GM23338 (cell line): ENCODE data around the gene GCNT2. TPM values are rescaled to one million over a fixed set of nuclear protein-coding genes. Genes with fewer than 3 reads are reported as not detected.

Experiments used
- ATAC-seq: fragments of 200-7000 bp; cut with Tn5 transposase; 3 replicates; pipeline ENCODE4 v1.9.1; 2020
- DNase-seq: peaks from one replicate; pipeline ENCODE4 v3.0.0-alpha.2; 2015; ENCODE audit warnings: low spot score
- H2AFZ ChIP-seq: fragments of 200-600 bp; sonication (generic); 2 replicates; pipeline ENCODE4 v1.8.0; 2016; ENCODE audit warnings: antibody characterized with exemption, mild to moderate bottlenecking, moderate library complexity
- H3F3A ChIP-seq: fragments of 200-600 bp; sonication (generic); replicated peaks from 2 replicates; pipeline ENCODE4 v1.8.0; 2017; ENCODE audit warnings: antibody characterized with exemption, mixed run types, low read depth
- H3K27ac ChIP-seq: fragments of 200-600 bp; sonication (generic); 2 replicates; pipeline ENCODE4 v1.6.1; 2016; ENCODE audit warnings: low read depth
- H3K27me3 ChIP-seq: fragments of 200-600 bp; sonication (generic); 2 replicates; pipeline ENCODE4 v1.8.0; 2016; ENCODE audit warnings: mild to moderate bottlenecking, mixed run types, moderate library complexity; ENCODE audit not compliant: insufficient read depth
- H3K36me3 ChIP-seq: fragments of 200-600 bp; sonication (generic); 2 replicates; pipeline ENCODE4 v1.8.0; 2016; ENCODE audit warnings: mild to moderate bottlenecking; ENCODE audit not compliant: insufficient read depth
- H3K4me1 ChIP-seq: fragments of 200-600 bp; sonication (generic); 2 replicates; pipeline ENCODE4 v1.8.0; 2016; ENCODE audit warnings: mild to moderate bottlenecking, moderate library complexity; ENCODE audit not compliant: insufficient read depth
- H3K4me2 ChIP-seq: fragments of 200-600 bp; sonication (generic); 2 replicates; pipeline ENCODE4 v1.7.1; 2017; ENCODE audit warnings: mixed run types
- H3K4me3 ChIP-seq: fragments of 200-600 bp; sonication (generic); 2 replicates; pipeline ENCODE4 v1.6.1; 2016; ENCODE audit warnings: mixed run types
- H3K79me2 ChIP-seq: fragments of 200-600 bp; sonication (generic); replicated peaks from 2 replicates; pipeline ENCODE4 v1.8.0; 2017; ENCODE audit warnings: mild to moderate bottlenecking; ENCODE audit not compliant: insufficient read depth
- H3K9me2 ChIP-seq: fragments of 200-600 bp; sonication (generic); 2 replicates; pipeline ENCODE4 v1.8.0; 2017; ENCODE audit not compliant: insufficient read depth
- H4K20me1 ChIP-seq: fragments of 200-600 bp; sonication (generic); replicated peaks from 2 replicates; pipeline ENCODE4 v1.8.0; 2017; ENCODE audit warnings: mild to moderate bottlenecking; ENCODE audit not compliant: insufficient read depth
- H3K27ac Mint-ChIP-seq: 2 replicates; pipeline ENCODE4 v1.8.0; 2020; ENCODE audit warnings: inconsistent platforms, mild to moderate bottlenecking, moderate library complexity, mixed read lengths
- H3K27me3 Mint-ChIP-seq: 3 replicates; pipeline ENCODE4 v1.8.0; 2022; ENCODE audit warnings: low read depth, mild to moderate bottlenecking, moderate library complexity, mixed read lengths, inconsistent platforms; ENCODE audit not compliant: insufficient read depth, poor library complexity
- H3K36me3 Mint-ChIP-seq: 3 replicates; pipeline ENCODE4 v1.8.0; 2021; ENCODE audit warnings: low read depth, mild to moderate bottlenecking, inconsistent platforms, moderate library complexity, mixed read lengths
- H3K4me1 Mint-ChIP-seq: 3 replicates; pipeline ENCODE4 v1.8.0; 2020; ENCODE audit warnings: mild to moderate bottlenecking, inconsistent platforms, mixed read lengths
- H3K4me3 Mint-ChIP-seq: 3 replicates; pipeline ENCODE4 v1.8.0; 2021; ENCODE audit warnings: moderate library complexity, mild to moderate bottlenecking, inconsistent platforms, mixed read lengths
- H3K9me3 Mint-ChIP-seq: 3 replicates; pipeline ENCODE4 v1.8.0; 2020; ENCODE audit warnings: moderate library complexity, mild to moderate bottlenecking, inconsistent platforms, mixed read lengths
- CREB1 ChIP-seq: fragments of 250-450 bp; sonication (Bioruptor Pico); IDR thresholded peaks from 2 replicates; pipeline ENCODE4 v1.5.0; 2020; ENCODE audit warnings: low read depth, mild to moderate bottlenecking, moderate library complexity
- CTCF ChIP-seq, 2 experiments: fragments of 200-600 bp in 1 of 2; sonication (generic) in 1 of 2; conservative IDR thresholded peaks; 2 replicates each; pipeline versions ENCODE4 v1.5.1 to v1.6.1; 2016 to 2017; ENCODE audit warnings: antibody characterized with exemption in 2 of 2, low read depth in 2 of 2, mild to moderate bottlenecking in 2 of 2, moderate library complexity in 1 of 2
- EZH2 ChIP-seq: fragments of 200-600 bp; sonication (generic); IDR thresholded peaks from one replicate; pipeline ENCODE4 v1.8.0; 2017; ENCODE audit warnings: antibody characterized with exemption, mild to moderate bottlenecking, low read depth; ENCODE audit not compliant: unreplicated experiment
- EZH2phosphoT487 ChIP-seq: fragments of 200-600 bp; sonication (generic); IDR thresholded peaks from one replicate; pipeline ENCODE4 v1.8.1; 2018; ENCODE audit warnings: antibody characterized with exemption; ENCODE audit not compliant: unreplicated experiment
- NANOG ChIP-seq: IDR thresholded peaks from 2 replicates; pipeline ENCODE4 v1.6.1; 2016; ENCODE audit warnings: antibody characterized with exemption, borderline replicate concordance
- POLR2AphosphoS5 ChIP-seq: IDR thresholded peaks from 2 replicates; pipeline ENCODE4 v1.6.1; 2016; ENCODE audit warnings: antibody characterized with exemption, low read depth
- REST ChIP-seq: IDR thresholded peaks from one replicate; pipeline ENCODE4 v1.6.1; 2018; ENCODE audit warnings: antibody characterized with exemption; ENCODE audit not compliant: unreplicated experiment
- STAT1 ChIP-seq: IDR thresholded peaks from one replicate; pipeline ENCODE4 v1.6.1; 2016; ENCODE audit warnings: antibody characterized with exemption; ENCODE audit not compliant: unreplicated experiment
- ZNF114 ChIP-seq: fragments of 250-450 bp; sonication (Bioruptor Pico); IDR thresholded peaks from 2 replicates; pipeline ENCODE4 v1.5.0; 2020; ENCODE audit warnings: mild to moderate bottlenecking, moderate library complexity
- ZNF331 ChIP-seq: fragments of 250-450 bp; sonication (Bioruptor Pico); IDR thresholded peaks from 2 replicates; pipeline ENCODE4 v1.5.0; 2020; ENCODE audit warnings: low read depth, mild to moderate bottlenecking, moderate library complexity
- polyA plus RNA-seq: library from polyadenylated mRNA; unstranded; fragments of >200 nt; fragmentation: Nextera tagmentation; extraction: Ambion mirVana; gene quantifications from 2 replicates; pipeline ENCODE4 v1.2.1, GENCODE V29; 2016
- total RNA-seq: library from RNA; depleted of rRNA; stranded (reverse); fragments of >200 nt; shearing (Covaris generic); gene quantifications from 2 replicates; pipeline ENCODE4 v1.2.3, GENCODE V29; 2014
- TF ChIP-seq, protein P1 (sequence below): fragments of 250-450 bp; sonication (Bioruptor Pico); IDR thresholded peaks from 2 replicates; pipeline ENCODE4 v1.5.0; 2020; ENCODE audit warnings: mild to moderate bottlenecking, moderate library complexity

GCNT2 gene
- total and polyA plus RNA-seq, 2 experiments from 2014 or later: 28.3 to 137 TPM

- no peak for TF ChIP-seq CTCF (conservative IDR thresholded peaks at IDR 0.05; ENCODE audit: low read depth in 2 of 2)
- no peak for TF ChIP-seq ZNF114 (CRISPR knock-in tag)
- no peak for TF ChIP-seq POLR2AphosphoS5
- TF ChIP-seq EZH2phosphoT487: no peak
- no peak for TF ChIP-seq STAT1
- TF ChIP-seq REST: no peak
- TF ChIP-seq ZNF331: no peak
- TF ChIP-seq CREB1 (CRISPR knock-in tag): no peak
Measured at GRCh38 chr6:10587656-10588406, 66.7 kb downstream of the GCNT2 start (continued).

GRCh38 chr6:10588562-10589428 is 67.6 kb downstream of the GCNT2 start:
- Mint-ChIP-seq H3K4me1 (peaks cover 53% of the 10 kb centered on the region), H3K27ac (no peak overlapping the region), H3K4me3 (no peak overlapping the region), H3K9me3 (no peaks in the 10 kb centered on the region), H3K36me3 (peaks cover 19% of the 10 kb centered on the region), H3K27me3 (peaks cover 20% of the 10 kb centered on the region)
- no peaks in the 10 kb centered on the region for H3K9me2 ChIP-seq
- peaks cover 95% of the 10 kb centered on the region for H3K79me2 ChIP-seq
- peaks cover 66% of the 10 kb centered on the region for H3K4me1 ChIP-seq
- ATAC-seq (no peak), DNase-seq (no peak)
- no peak overlapping the region for H2AFZ ChIP-seq
- H3K36me3 ChIP-seq: no peaks in the 10 kb centered on the region; the same call in 1 of the 2 replicates
- peak overlapping the region; percentile 60 for H3K4me3 ChIP-seq
- H3F3A ChIP-seq: peaks cover 21% of the 10 kb centered on the region
- no peaks in the 10 kb centered on the region for H3K27me3 ChIP-seq
- H3K4me2 ChIP-seq: peak overlapping the region; percentile 79
- peak overlapping the region; percentile 89 for H3K27ac ChIP-seq
- peaks cover 18% of the 10 kb centered on the region for H4K20me1 ChIP-seq
- TF ChIP-seq NANOG (no peak), POLR2AphosphoS5 (no peak; the same call in 1 of the 2 replicates), ZNF331 (no peak), EZH2 (no peak)
- TF ChIP-seq, protein P1, sequence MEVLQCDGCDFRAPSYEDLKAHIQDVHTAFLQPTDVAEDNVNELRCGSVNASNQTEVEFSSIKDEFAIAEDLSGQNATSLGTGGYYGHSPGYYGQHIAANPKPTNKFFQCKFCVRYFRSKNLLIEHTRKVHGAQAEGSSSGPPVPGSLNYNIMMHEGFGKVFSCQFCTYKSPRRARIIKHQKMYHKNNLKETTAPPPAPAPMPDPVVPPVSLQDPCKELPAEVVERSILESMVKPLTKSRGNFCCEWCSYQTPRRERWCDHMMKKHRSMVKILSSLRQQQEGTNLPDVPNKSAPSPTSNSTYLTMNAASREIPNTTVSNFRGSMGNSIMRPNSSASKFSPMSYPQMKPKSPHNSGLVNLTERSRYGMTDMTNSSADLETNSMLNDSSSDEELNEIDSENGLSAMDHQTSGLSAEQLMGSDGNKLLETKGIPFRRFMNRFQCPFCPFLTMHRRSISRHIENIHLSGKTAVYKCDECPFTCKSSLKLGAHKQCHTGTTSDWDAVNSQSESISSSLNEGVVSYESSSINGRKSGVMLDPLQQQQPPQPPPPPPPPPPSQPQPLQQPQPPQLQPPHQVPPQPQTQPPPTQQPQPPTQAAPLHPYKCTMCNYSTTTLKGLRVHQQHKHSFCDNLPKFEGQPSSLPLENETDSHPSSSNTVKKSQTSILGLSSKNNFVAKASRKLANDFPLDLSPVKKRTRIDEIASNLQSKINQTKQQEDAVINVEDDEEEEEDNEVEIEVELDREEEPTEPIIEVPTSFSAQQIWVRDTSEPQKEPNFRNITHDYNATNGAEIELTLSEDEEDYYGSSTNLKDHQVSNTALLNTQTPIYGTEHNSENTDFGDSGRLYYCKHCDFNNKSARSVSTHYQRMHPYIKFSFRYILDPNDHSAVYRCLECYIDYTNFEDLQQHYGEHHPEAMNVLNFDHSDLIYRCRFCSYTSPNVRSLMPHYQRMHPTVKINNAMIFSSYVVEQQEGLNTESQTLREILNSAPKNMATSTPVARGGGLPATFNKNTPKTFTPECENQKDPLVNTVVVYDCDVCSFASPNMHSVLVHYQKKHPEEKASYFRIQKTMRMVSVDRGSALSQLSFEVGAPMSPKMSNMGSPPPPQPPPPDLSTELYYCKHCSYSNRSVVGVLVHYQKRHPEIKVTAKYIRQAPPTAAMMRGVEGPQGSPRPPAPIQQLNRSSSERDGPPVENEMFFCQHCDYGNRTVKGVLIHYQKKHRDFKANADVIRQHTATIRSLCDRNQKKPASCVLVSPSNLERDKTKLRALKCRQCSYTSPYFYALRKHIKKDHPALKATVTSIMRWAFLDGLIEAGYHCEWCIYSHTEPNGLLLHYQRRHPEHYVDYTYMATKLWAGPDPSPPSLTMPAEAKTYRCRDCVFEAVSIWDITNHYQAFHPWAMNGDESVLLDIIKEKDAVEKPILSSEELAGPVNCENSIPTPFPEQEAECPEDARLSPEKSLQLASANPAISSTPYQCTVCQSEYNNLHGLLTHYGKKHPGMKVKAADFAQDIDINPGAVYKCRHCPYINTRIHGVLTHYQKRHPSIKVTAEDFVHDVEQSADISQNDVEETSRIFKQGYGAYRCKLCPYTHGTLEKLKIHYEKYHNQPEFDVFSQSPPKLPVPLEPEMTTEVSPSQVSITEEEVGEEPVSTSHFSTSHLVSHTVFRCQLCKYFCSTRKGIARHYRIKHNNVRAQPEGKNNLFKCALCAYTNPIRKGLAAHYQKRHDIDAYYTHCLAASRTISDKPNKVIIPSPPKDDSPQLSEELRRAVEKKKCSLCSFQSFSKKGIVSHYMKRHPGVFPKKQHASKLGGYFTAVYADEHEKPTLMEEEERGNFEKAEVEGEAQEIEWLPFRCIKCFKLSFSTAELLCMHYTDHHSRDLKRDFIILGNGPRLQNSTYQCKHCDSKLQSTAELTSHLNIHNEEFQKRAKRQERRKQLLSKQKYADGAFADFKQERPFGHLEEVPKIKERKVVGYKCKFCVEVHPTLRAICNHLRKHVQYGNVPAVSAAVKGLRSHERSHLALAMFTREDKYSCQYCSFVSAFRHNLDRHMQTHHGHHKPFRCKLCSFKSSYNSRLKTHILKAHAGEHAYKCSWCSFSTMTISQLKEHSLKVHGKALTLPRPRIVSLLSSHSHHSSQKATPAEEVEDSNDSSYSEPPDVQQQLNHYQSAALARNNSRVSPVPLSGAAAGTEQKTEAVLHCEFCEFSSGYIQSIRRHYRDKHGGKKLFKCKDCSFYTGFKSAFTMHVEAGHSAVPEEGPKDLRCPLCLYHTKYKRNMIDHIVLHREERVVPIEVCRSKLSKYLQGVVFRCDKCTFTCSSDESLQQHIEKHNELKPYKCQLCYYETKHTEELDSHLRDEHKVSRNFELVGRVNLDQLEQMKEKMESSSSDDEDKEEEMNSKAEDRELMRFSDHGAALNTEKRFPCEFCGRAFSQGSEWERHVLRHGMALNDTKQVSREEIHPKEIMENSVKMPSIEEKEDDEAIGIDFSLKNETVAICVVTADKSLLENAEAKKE (CRISPR knock-in tag): no peak
